ENCODE results near the gene PNRC1.
"Not testable (repeated sequence)": the region's sequence is repeated elsewhere in the genome, so short reads cannot be mapped to it uniquely, and the experiment has no call there.

PNRC1 gene

DNA sequence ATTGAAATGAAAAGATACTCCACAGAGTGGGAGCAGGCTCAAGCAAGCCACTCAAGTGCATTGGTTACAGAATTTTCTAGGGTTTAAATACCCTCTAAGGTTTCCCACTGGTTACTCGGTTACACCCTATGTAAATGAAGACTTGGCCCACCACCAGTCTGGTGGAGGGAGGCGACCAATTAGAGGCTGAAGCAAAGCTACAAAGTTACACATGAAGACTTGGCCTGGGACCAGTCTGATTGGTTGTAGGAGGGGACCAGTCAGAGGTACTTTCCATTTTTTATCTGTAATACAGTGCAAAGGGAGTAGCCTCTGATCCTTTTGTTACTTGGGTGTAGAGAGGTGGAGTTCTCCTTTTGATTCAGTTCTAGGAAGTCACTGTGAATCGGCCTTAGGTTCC lies 29.7 kb downstream of the PNRC1 start:
- no peak for DNase-seq (ENCODE audit: low read depth)

DNA sequence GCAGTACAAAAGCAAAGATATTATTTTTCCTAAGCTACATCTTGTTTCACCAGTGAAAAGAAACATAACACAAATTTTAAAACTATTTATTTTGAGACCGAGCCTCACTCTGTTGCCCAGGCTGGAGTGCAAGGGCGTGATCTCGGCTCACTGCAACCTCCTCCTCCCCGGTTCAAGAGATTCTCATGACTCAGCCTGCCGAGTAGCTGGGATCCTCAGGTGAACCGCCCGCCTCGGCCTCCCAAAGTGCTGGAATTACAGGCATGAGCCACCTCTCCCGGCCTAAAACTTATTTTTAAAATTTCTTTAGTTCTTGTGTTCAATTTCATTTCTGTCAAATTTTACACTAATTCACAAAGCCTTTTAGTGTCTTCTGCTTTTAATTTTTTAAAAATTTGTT lies 31.4 kb downstream of the PNRC1 start:
- no peak for DNase-seq (ENCODE audit: low read depth)

GRCh38 chr6:89116702-89117101 lies 36.2 kb downstream of the PNRC1 start:
- no peak for DNase-seq (ENCODE audit: low read depth)

DNA sequence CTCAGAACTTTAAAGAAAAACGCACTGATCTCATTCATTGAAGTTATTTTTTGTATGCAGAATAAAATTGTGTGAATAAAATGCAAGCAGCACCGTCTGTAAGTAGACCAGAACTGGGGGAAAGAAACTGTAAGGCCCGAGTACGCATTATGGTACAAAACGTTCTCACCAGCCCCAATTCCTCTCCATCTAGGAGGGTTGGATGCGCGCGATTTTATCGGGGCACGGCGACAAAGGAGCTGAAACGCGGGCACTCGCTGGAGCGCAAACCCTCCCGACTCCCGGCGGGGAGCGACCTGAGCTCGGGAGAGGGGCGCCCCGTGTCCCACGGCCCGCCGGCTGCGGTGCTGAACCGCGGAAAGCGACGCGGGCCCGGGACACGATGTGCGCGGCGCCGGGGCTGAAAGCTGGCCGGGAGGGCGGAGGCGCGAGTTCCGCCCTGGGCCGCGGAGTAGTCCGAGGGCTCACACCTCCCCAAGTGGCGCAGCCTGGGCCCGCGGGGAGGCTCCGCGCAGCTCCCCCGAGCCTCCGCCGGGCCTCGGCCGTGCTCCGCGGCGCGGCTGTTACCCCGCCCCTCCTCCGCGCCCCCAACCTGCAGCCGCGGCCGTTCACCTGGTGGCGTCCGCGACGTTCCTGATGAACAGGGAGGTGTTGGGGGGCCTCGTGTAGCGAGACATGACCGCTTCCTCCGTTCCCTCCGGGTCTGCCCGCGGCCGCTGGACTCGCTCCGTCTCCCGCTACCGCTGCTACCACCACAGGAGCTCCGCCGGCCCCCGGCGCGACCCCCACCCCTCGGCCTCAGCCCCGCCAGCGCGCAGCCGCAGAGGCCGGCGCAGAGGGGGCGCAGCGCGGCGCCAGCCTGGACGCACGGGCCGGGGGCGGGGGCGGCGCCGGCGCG lies 36.9 kb downstream of the PNRC1 start, which contains the start of gene SRSF12:
Gene SRSF12 (minus strand): TSS at position 861 of the 898 bp plus-strand sequence. CDS start 184 bp downstream, at position 677.
- DNase-seq (ENCODE audit: low read depth): no peak

GRCh38 chr6:89118931-89119330 lies 38.4 kb downstream of the PNRC1 start:
- no peak for DNase-seq (ENCODE audit: low read depth)

- no peak for DNase-seq (ENCODE audit: low read depth)
Measured at GRCh38 chr6:89120371-89120770, 39.8 kb downstream of the PNRC1 start.

DNA sequence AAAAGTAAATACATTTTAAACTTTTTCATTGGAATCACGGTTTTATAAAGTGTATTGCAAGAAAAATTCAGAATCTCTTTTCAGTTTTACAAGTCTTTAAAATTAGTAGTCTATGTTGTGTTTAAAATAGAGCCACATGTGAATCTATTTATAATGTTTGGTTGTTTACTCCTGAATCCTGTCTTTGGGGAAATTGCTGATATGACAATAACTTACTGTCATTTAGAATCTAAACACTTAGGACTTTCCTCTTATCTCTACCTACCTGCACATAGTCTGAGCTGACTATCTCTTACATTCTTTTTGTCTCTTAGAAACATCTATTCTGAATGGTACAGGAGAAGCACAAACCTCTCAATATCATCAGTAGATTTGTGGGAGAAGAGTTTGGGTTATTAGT lies 41.4 kb downstream of the PNRC1 start:
- DNase-seq (ENCODE audit: low read depth): no peak

GRCh38 chr6:89122625-89123024 lies 42.1 kb downstream of the PNRC1 start:
- DNase-seq (ENCODE audit: low read depth): no peak

DNA sequence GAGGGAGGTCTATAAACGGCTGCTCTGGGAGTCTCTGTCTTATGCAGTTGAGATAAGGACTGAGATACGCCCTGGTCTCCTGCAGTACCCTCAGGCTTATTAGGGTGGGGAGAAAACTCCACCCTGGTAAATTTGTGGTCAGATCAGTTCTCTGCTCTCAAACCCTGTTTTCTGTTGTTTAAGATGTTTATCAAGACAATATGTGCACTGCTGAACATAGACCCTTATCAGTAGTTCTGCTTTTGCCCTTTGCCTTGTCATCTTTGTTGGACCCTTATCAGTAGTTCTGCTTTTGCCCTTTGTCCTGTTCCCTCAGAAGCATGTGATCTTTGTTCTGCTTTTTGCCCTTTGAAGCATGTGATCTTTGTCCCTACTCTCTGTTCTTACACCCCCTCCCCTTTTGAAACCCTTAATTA lies 47.7 kb downstream of the PNRC1 start:
- not testable (repeated sequence) for DNase-seq (ENCODE audit: low read depth)

DNA sequence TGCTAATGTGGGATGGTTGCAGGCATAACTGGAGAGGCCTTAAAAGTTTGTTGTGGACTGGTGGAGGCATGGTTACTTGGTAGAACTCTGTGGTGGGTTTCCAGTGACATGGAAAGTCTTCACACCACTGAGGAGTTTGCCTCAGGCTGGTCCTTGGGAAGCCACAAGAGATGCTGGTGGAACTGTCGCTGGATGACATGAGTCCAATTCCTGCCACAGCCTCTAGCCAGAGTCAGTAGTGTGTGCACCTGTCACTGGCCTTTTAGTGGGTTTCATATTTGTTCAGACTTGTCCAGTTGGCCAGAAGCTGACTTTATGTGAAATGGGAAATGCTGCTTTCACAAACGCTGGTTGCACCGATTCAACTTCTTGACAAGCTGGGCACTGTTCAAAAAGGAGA lies 51.0 kb downstream of the PNRC1 start:
- DNase-seq (ENCODE audit: low read depth): no peak

DNA sequence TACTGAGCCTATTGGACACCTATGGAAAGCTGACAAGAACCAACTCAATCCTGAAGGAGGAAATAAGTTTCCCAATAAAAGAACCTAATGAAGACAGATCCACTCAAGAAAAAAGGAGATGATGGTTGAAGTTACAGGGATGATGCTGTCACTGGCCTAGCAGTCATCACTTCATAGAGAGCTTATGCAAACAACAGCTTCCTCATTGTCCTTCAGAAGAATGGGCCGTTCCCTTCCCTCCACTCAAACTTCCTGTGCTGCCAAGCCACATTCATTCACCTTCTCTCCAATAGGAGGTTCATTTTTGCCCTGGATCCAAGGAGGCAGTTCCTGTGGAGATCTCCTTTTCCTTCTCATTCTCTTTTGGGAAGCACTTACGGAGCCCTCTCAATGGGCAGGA lies 51.5 kb downstream of the PNRC1 start:
- no peak for DNase-seq (ENCODE audit: low read depth)

GRCh38 chr6:89133981-89134380 lies 53.4 kb downstream of the PNRC1 start:
- no peak for DNase-seq (ENCODE audit: low read depth)

- DNase-seq (ENCODE audit: low read depth): no peak
Measured at GRCh38 chr6:89134723-89135122, 54.2 kb downstream of the PNRC1 start.
